GM23248 (cell line): ENCODE results near the gene FOXA1.

Source experiments
- EZH2 ChIP-seq: fragments of 200-600 bp; sonication (generic); IDR thresholded peaks from 2 replicates; pipeline ENCODE4 v1.6.1; 2018; ENCODE audit warnings: antibody characterized with exemption, mild to moderate bottlenecking; ENCODE audit not compliant: insufficient read depth, poor library complexity, severe bottlenecking
- EZH2phosphoT487 ChIP-seq: fragments of 200-600 bp; sonication (generic); IDR thresholded peaks from 2 replicates; pipeline ENCODE4 v1.6.1; 2018; ENCODE audit warnings: antibody characterized with exemption, moderate library complexity, mild to moderate bottlenecking, low read depth; ENCODE audit not compliant: insufficient read depth

GRCh38 chr14:37625597-37626595 lies 30.8 kb upstream of the FOXA1 start:
- no peak for TF ChIP-seq EZH2
- no peak for TF ChIP-seq EZH2phosphoT487
